Measurements from ENCODE around the gene ELL.
A peak's percentile ranks its signal among the peaks of the same experiment; 100 is the strongest.
"Not testable (repeated sequence)": the region's sequence is repeated elsewhere in the genome, so short reads cannot be mapped to it uniquely, and the experiment has no call there.

The ELL gene

DNA sequence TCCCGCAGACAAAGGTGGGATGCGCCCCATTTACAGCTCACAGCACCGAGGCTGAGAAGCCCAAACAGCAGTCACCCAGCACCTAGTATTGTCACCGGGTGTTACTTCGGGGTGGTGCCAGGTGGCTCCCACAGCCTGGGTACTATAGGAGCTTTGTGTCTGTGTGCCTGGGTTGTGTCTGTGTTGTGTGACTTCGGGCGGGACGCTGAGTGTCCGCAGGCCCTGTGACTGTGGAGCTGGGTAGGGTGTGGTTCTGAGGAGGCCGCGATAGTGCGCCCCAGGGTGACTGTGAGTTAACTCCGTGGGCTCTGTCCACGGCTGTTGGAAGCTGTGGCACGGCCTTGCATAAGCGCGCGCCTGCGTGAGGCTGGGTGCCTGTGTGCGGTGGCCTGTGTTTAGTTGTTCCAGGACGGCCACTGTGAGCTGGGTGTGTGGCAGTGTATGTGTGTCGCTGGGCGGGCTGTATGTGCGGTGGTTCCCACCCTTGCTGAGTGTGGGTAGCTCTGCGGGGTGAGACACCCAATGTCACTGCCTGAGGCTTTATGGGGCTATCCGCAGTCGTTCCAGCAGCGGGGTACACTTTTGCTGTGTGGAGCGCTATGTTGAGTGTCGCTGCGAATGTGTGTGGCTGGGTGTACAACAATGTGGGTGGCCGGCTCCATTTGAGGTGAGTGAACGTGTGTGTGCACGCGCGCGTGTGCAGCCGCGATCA lies 103.2 kb downstream of the ELL start:
- peak; percentile 64 for DNase-seq

DNA sequence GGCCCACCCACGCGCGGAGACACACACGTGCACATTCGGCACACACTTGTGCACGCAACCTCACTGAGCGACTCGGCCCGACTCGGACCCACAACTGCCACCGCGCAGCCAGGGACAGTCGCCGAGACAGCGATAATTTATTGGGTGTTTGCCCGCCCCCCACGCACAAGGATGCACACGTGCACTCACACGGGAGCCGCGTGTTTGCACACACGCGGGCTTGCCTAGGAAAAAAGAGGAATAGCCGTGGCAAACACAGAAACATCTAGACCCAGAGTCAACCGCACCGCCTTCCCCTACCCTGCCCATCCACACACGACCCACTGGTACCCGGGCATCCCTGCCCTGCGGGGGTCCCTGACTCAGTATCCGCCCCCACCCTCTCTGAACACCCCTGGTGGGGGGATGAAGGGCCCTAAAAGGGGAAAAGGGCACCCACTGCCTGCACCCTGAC lies 103.8 kb downstream of the ELL start:
- DNase-seq = no peak

DNA sequence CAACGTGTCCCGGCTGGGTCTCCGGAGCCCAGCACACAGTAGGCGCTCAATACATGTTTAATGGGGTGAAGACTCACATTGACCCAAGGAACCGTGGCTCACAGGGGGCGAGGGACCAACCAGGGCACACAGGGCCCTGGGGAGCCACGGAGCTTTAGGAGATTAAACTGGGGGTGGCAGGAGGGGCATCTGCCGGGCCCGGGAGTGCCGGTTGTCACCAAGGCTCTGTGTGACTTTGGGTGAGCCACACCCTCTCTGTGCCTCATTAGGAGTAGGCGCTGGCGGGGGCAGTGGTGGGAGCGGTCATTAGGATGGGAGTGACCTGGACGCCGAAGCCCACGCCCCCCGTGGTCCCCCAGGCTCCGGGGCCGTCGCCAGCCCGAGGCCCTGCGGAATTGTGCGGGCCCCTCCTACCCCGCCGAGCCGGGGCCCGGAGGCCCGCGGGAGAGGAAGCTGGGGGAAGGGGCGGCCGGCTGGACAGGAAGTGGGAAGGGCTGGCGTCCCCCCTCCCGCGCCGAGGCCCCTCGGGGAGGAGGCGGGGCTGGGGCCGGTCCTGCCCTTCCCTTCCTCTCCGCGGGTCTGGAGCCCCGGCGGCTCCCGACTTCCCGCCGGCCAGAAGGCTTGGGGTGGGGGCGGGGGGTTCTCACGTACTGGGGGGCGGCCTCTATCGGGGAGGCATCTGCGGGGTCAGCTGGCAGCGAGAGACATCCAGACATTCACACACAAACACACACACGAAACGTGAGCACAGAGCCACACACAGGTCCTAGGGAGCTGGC lies 104.4 kb downstream of the ELL start:
- DNase-seq = no peak

- peak; percentile 67 for DNase-seq
Observed at GRCh38 chr19:18416778-18417249, 105.1 kb downstream of the ELL start.

DNA sequence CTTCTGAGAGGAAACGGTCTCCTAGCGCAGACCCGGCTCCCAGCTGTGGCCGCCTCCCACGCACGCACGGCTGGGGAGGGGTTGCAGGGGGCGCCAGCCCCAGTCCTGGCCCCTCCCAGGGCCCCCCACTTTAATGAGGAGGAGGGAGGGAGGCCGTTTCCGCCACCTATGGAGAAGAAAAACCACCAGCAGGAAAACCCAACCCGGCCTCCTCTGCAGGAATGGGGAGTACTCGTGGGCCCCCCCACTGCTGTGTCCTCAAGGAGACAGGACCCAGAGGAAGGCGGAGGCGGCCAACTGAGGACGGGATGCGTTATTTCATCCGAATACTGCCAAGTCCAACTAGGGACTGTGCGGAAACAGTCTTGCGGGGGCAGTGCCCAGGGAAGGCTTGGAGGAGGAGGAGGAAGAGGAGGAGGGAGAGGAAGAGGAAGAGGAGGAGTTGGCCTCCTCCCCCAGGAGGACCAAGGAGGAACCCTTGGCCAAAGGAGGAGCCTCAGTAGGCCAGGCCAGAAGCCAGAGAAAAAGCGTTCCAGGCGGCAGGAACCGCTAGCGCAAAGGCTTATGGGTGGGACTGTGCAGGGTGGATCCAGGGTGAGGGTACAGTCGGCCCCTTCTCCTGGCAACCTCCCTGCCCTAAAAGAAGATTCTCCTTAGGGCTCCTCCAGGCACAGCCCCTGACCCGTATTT lies 106.5 kb downstream of the ELL start:
- DNase-seq = no peak

- no peak for DNase-seq
Observed at GRCh38 chr19:18414504-18415177, 107.2 kb downstream of the ELL start.

DNA sequence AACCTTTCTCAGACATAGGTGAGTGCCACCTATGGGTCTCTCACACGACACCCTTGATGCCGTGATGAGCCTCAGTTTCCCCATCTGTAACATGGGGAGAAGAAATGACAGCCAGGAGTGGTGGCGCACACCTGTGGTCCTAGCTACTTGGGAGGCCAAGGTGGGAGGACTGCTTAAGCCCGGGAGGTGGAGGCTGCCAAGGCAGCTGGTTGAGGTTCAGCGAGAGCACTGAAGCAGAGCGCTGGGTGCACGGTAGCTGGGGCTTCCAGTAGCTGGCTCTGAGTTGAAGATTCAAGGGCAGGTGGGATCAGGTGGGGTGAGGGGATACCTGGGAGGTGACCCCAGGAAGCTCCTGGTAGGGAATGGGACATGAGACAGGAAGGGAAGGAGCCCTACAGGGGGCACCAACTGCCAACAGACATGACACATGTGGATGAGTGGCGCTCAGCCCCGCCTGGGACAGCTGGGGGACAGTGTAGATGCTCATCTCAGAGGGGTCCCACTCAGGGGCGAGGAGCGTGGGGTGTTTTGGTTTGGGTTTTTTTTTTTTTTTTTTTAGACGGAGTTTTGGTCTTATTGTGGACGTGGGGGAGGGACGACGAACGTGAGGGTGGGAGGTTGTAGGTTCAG lies 109.1 kb downstream of the ELL start:
- no peak for DNase-seq

GRCh38 chr19:18408053-18408476 lies 113.8 kb downstream of the ELL start:
- DNase-seq = no peak

GRCh38 chr19:18406749-18407148 lies 115.1 kb downstream of the ELL start:
- no peak for DNase-seq

GRCh38 chr19:18405754-18406153 lies 116.1 kb downstream of the ELL start:
- not testable (repeated sequence) for DNase-seq

DNA sequence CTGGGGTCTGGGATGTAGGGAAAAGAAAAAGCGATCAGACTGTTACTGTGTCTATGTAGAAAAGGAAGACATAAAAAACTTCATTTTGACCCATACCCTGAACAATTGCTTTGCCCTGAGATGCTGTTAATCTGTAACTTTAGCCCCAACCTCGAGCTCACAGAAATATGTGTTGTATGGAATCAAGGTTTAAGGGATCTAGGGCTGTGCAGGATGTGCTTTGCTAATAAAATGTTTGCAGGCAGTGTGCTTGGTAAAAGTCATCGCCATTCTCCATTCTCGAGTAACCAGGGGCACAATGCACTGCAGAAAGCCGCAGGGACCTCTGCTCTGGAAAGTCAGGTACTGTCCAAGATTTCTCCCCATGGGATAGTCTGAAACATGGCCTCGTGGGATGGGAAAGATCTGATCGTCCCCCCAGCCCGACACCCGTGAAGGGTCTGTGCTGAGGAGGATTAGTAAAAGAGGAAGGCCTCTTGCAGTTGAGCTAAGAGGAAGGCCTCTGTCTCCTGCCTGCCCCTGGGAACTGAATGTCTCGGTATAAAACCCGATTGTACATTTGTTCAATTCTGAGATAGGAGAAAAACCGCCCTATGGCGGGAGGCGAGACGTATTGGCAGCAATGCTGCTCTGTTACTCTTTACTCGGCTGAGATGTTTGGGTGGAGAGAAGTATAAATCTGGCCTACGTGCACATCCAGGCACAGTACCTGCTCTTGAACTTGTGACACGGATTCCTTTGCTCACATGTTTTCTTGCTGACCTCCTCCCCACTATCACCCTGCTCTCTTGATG lies 119.2 kb downstream of the ELL start:
- DNase-seq = not testable (repeated sequence)

- DNase-seq = no peak
Observed at GRCh38 chr19:18401580-18402112, 120.2 kb downstream of the ELL start.

GRCh38 chr19:18399008-18399407 lies 122.9 kb downstream of the ELL start:
- DNase-seq = no peak

- DNase-seq = no peak
Observed at GRCh38 chr19:18397242-18398202, 124.3 kb downstream of the ELL start, which contains the start of gene LRRC25. Gene LRRC25 (minus strand): TSS chr19:18397622. CDS start chr19:18396963, 659 bp downstream.

DNA sequence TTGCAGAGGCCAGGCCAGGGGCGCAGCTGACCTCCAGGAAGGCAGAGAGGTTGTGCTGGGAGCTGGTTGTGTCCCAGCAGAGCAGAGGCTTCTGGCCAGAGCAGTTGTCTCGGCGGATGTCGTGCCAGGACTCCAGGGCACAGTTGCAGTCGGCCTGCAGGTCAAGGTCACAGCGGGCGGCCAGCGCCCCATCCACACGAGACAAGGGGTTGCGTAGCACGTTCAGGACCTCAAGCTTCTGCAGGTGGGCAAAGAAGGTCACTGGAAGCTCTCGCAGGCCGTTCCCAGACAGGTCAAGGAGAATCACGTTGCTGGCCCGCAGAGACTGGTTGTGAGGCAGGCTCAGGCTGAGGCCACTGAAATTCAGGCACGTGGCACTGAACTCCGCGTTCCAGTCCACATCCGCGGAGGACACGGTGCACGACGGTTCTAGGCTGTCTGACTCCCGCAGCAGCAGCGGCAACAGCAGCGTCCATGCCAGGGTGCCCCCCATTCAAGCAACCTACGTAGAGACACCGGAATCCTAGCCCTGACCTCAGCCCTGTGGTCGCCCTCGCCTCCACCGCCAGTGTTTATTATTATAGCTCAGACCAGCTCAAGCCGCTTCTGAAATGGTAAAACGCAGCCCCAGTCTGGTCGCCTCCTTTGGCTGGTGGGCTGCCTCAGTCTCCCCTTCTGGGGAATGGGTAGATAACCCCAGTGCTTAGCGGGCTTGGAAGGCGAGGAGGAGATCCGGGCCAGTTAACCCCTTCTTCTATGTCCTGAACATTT lies 125.2 kb downstream of the ELL start:
- no peak for DNase-seq

DNA sequence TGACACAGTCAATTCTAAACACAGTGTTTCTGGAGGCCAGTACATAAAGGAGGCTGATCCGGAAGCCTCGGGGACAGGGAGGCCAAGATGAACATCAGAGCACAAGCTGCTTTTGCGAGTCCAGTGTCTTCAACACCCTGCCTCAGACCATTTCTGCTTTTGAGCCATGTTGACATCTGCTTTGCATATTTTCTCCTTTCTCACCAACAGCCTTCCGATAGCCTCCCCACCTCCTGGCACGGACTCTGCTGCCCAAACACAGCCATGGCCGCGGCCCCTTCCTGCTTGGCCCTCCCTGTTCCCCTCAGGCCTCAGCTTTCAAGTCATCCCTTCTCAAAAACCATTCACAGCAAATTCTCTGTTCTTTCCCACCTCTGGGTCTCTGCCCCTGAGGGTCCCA lies 128.0 kb downstream of the ELL start:
- no peak for DNase-seq

DNA sequence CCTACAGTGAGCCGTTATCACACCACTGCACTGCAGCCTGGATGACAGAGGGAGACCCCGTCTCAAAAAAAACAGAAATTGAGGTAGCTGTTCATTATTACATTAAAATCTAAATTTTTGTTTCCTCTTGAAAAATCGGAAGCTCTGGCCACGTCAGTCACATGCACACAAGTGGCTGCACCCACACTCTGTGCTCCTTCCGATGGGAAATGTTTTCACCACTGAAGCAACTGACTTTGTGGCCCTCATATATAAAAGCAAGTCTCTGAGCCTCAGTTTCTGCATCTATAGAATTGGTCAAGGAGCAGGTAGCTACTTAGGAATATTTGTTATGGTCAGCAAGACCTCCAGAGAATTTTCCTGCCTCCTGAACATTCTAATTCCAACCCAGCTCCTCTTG lies 128.9 kb downstream of the ELL start:
- DNase-seq = no peak

Data from central memory CD4-positive, alpha-beta T cell (primary cell).